ENCODE results near the gene HCCS. TPM values are rescaled to one million over a fixed set of nuclear protein-coding genes. Genes with fewer than 3 reads are reported as not detected.
A peak's percentile ranks its signal among the peaks of the same experiment; 100 is the strongest.

HCCS gene
- total and polyA plus RNA-seq, 2 of the 13 experiments (the other 11 are each of a cell fraction or from before 2014, with no cell fraction given), result 15.4 to 16.7 TPM

DNA sequence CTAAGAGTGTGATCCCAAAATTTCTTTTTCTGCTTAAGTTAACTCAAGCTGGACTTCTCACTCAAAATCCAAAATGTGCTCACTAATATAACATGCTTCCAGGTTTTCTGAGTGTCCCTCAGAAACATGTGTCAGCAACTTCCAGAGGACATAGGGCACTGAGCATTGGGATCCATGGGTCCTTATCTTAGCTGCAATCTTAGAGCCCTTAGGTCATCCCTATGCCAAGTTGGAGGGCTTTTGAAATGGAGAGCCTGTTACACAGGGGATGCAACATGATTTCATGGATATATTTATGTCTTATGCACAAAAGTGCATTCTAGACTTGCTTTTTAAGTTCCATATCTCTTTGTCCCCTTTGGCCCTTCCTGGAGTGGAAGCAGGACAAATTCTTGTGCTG is 11.7 kb upstream of the HCCS start:
- Histone ChIP-seq H3K79me2 (ENCODE audit: insufficient read depth, low read length) (no peaks in the 10 kb centered on the region), H4K20me1 (ENCODE audit: insufficient read depth, low read length) (no peaks in the 10 kb centered on the region), H3K27ac (ENCODE audit: extremely low read length, insufficient read depth, low read length) (no peak overlapping the region), H3K4me2 (ENCODE audit: low read depth, low read length) (no peak overlapping the region), H2AFZ (ENCODE audit: low read length) (no peak overlapping the region), H3K9me3 (ENCODE audit: low read length) (no peaks in the 10 kb centered on the region), H3K9ac (ENCODE audit: insufficient read depth, low read depth, low read length) (peak overlapping the region; percentile 29; the same call in 1 of the 2 replicates), H3K4me1 (ENCODE audit: insufficient read depth, low read length) (peaks cover 50% of the 10 kb centered on the region), H3K36me3 (replicated peaks in 1 of 2; ENCODE audit: control insufficient read depth in 1 of 2, insufficient read depth in 2 of 2, low read length in 2 of 2) (no peaks in the 10 kb centered on the region), H3K4me3 (replicated peaks in 1 of 3; ENCODE audit: insufficient read depth in 1 of 3, low read depth in 2 of 3, low read length in 3 of 3) (no peak overlapping the region), H3K27me3 (ENCODE audit: control insufficient read depth in 1 of 2, insufficient read depth in 2 of 2, low read length in 2 of 2) (no peaks in the 10 kb centered on the region)
- ChIA-PET CTCF (ENCODE audit: low intra/inter-chr PET ratio, low total read pairs) (no interaction called here), POLR2A (no interaction called here)
- ATAC-seq (no peak), DNase-seq (ENCODE audit: low spot score) (no peak), FAIRE-seq (no peak)
- in situ Hi-C loops (cut with HindIII; ENCODE audit: extremely low pct_ligation_motif_present, low pct_unique_long_range_greater_than_20kb) (no loop called here), intact Hi-C loops (cut with micrococcal nuclease; ENCODE audit: unreplicated experiment) (loop anchor here (10.0 kb wide), 1 partner anchor 195 kb away; no protein-coding TSS in a partner anchor)
- no TSS peak for BruUV-seq (replicated peaks)
- no peak for TF ChIP-seq TOPORS (CRISPR knock-in tag; IDR thresholded peaks at IDR 0.05)
- TF ChIP-seq ZNF3 (CRISPR knock-in tag; IDR thresholded peaks at IDR 0.05), result no peak
- TF ChIP-seq, protein P1, sequence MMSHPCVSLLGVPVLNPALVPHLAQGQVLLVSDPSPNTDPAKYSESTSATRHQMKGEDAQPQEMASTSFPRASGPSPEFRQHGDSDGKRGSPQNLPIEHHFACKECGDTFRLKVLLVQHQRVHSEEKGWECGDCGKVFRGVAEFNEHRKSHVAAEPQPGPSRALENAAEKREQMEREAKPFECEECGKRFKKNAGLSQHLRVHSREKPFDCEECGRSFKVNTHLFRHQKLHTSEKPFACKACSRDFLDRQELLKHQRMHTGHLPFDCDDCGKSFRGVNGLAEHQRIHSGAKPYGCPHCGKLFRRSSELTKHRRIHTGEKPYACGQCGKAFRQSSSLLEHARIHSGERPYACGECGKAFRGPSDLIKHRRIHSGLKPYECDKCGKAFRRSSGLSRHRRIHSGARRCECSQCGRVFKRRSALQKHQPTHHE (CRISPR knock-in tag; IDR thresholded peaks at IDR 0.05; ENCODE audit: borderline replicate concordance), result no peak
- no peak for TF ChIP-seq ZNF558 (CRISPR knock-in tag; IDR thresholded peaks at IDR 0.05; ENCODE audit: borderline replicate concordance)
- TF ChIP-seq ZNF776 (CRISPR knock-in tag; IDR thresholded peaks at IDR 0.05), result no peak
- TF ChIP-seq NKX3-1 (CRISPR knock-in tag; IDR thresholded peaks at IDR 0.05), result no peak
- TF ChIP-seq ZNF432 (CRISPR knock-in tag; IDR thresholded peaks at IDR 0.05; ENCODE audit: borderline replicate concordance), result no peak

All from HepG2 (cell line).